Thyroid gland (tissue), 4 donors: ENCODE results near the gene NPHP4.

Experiments
- CTCF ChIP-seq, 6 experiments: fragments of 200-600 bp in 3 of 6; fragments of 450-650 bp in 3 of 6; sonication (generic) in 3 of 6; IDR thresholded peaks; one replicate each; pipeline ENCODE4 v1.5.1; 2016 to 2019; ENCODE audit warnings: antibody characterized with exemption in 6 of 6, mild to moderate bottlenecking in 2 of 6, inconsistent platforms in 1 of 6, moderate library complexity in 1 of 6
- POLR2A ChIP-seq, 2 donors: fragments of 450-650 bp; IDR thresholded peaks; one replicate each; pipeline ENCODE4 v1.6.1; 2017; ENCODE audit warnings: antibody characterized with exemption in 2 of 2, mild to moderate bottlenecking in 2 of 2, moderate library complexity in 1 of 2

- no peak for TF ChIP-seq CTCF (IDR thresholded peaks at IDR 0.05)
- TF ChIP-seq POLR2A (IDR thresholded peaks at IDR 0.05) = no peak
These were observed 54.8 kb downstream of the NPHP4 start for GRCh38 chr1:5937373-5937857.
